HCT116 (cell line): ENCODE measurements around the gene DHH. TPM values are rescaled to one million over a fixed set of nuclear protein-coding genes. Genes with fewer than 3 reads are reported as not detected.
A peak's percentile ranks its signal among the peaks of the same experiment; 100 is the strongest.
"Not testable (repeated sequence)": the region's sequence is repeated elsewhere in the genome, so short reads cannot be mapped to it uniquely, and the experiment has no call there.

ENCODE experiments used
- ATAC-seq: fragments of 200-7000 bp; cut with Tn5 transposase; 2 replicates; pipeline ENCODE4 v1.9.1; 2020; ENCODE audit warnings: mild to moderate bottlenecking, moderate library complexity
- BruUV-seq: library from RNA; stranded (reverse); fragments of 400-500 nt; replicated peaks from 2 replicates; lab custom pipeline; 2021; lab: Mats Ljungman, UMichigan
- CTCF ChIA-PET: fragments of 300-600 bp; sonication (Branson Sonifier 250); formaldehyde crosslinking; loops from one replicate; lab custom pipeline; 2021; ENCODE audit warnings: antibody characterized with exemption; lab: Charles Lee
- POLR2A ChIA-PET: fragments of 300-600, 350-600 bp; sonication (Branson Sonifier 250); formaldehyde crosslinking; loops from one replicate; lab custom pipeline; 2021; ENCODE audit warnings: antibody characterized with exemption; lab: Charles Lee
- RAD21 ChIA-PET, 2 experiments: fragments of 300-600 bp; sonication (Branson Sonifier 250); formaldehyde crosslinking; loops; one replicate each; lab custom pipeline; 2023; ENCODE audit warnings: low total read pairs in 2 of 2; ENCODE audit not compliant: uncharacterized antibody in 2 of 2, unreplicated experiment in 2 of 2, low non-redundant PET in 1 of 2; lab: Charles Lee
- DNase-seq: peaks from one replicate; pipeline ENCODE4 v3.0.0-alpha.2; 2010; ENCODE audit warnings: low read depth, low spot score
- H2AFZ ChIP-seq: fragments of 200-600 bp; shearing (Covaris generic), sonication (generic); 2 replicates; pipeline ENCODE4 v1.6.1; 2017; ENCODE audit warnings: low read depth, mixed run types, mixed read lengths, antibody characterized with exemption, low read length; ENCODE audit not compliant: poor library complexity, severe bottlenecking
- H3K27ac ChIP-seq: 2 replicates; pipeline ENCODE4 v1.5.1; 2012; ENCODE audit warnings: low read depth, low read length
- H3K27me3 ChIP-seq: fragments of 200-600 bp; sonication (generic); 2 replicates; pipeline ENCODE4 v1.6.1; 2016; ENCODE audit warnings: mixed run types, low read length, mixed read lengths; ENCODE audit not compliant: insufficient read depth
- H3K36me3 ChIP-seq, 2 experiments: fragments of 200-500 bp in 1 of 2; fragments of 200-600 bp in 1 of 2; sonication (Bioruptor generic) in 1 of 2; sonication (generic) in 1 of 2; 2 replicates each; pipeline versions ENCODE4 v1.5.1 to v1.6.1; 2014 to 2016; ENCODE audit warnings: low read length in 2 of 2, inconsistent platforms in 1 of 2, mixed read lengths in 1 of 2, mixed run types in 1 of 2; ENCODE audit not compliant: insufficient read depth in 2 of 2, control insufficient read depth in 1 of 2
- H3K4me1 ChIP-seq, 2 experiments: fragments of 200-600 bp in 1 of 2; sonication (generic) in 1 of 2; 2 replicates each; pipeline versions ENCODE4 v1.5.1 to v1.6.1; 2012 to 2017; ENCODE audit warnings: low read length in 2 of 2, inconsistent platforms in 1 of 2, mild to moderate bottlenecking in 1 of 2, mixed read lengths in 1 of 2, mixed run types in 1 of 2, moderate library complexity in 1 of 2; ENCODE audit not compliant: insufficient read depth in 2 of 2, control insufficient read depth in 1 of 2
- H3K4me2 ChIP-seq: fragments of 200-600 bp; sonication (generic); 2 replicates; pipeline ENCODE4 v1.6.1; 2017; ENCODE audit warnings: mixed run types, low read length, mixed read lengths
- H3K4me3 ChIP-seq, 2 experiments: fragments of 200-600 bp in 1 of 2; sonication (generic) in 1 of 2; replicated peaks in 1 of 2; 2 replicates each; pipeline ENCODE4 v1.5.1; 2011 to 2016; ENCODE audit warnings: low read length in 2 of 2, control low read depth in 1 of 2, low read depth in 1 of 2, mild to moderate bottlenecking in 1 of 2, mixed read lengths in 1 of 2, mixed run types in 1 of 2
- H3K79me2 ChIP-seq: fragments of 200-600 bp; sonication (generic); 2 replicates; pipeline ENCODE4 v1.6.1; 2017; ENCODE audit warnings: mild to moderate bottlenecking, mixed run types, low read length, moderate library complexity, mixed read lengths; ENCODE audit not compliant: insufficient read depth
- H3K9ac ChIP-seq: fragments of 200-600 bp; sonication (generic); 2 replicates; pipeline ENCODE4 v1.6.1; 2016; ENCODE audit warnings: low read length, mixed read lengths
- H3K9me2 ChIP-seq: fragments of 200-600 bp; sonication (generic), shearing (Covaris generic); 2 replicates; pipeline ENCODE4 v1.6.1; 2017; ENCODE audit warnings: mixed run types, mild to moderate bottlenecking, moderate library complexity; ENCODE audit not compliant: insufficient read depth
- H3K9me3 ChIP-seq, 2 experiments: fragments of 200-500 bp in 1 of 2; fragments of 200-600 bp in 1 of 2; sonication (Bioruptor generic) in 1 of 2; sonication (generic) in 1 of 2; 2 replicates each; pipeline ENCODE4 v1.6.1; 2014 to 2017; ENCODE audit warnings: low read length in 2 of 2, mixed read lengths in 2 of 2, inconsistent platforms in 1 of 2, low read depth in 1 of 2, mild to moderate bottlenecking in 1 of 2, mixed run types in 1 of 2, moderate library complexity in 1 of 2; ENCODE audit not compliant: control insufficient read depth in 1 of 2, insufficient read depth in 1 of 2
- H4K20me1 ChIP-seq: fragments of 200-600 bp; sonication (generic), shearing (Covaris generic); 2 replicates; pipeline ENCODE4 v1.6.1; 2017; ENCODE audit warnings: mixed run types, mild to moderate bottlenecking, moderate library complexity; ENCODE audit not compliant: insufficient read depth
- ATF3 ChIP-seq: IDR thresholded peaks from 2 replicates; pipeline ENCODE4 v1.6.1; 2012
- CTCF ChIP-seq, 3 experiments: fragments of 200-600 bp in 1 of 3; sonication (generic) in 1 of 3; IDR thresholded peaks in 2 of 3; conservative IDR thresholded peaks in 1 of 3; 2 replicates each; pipeline ENCODE4 v1.5.1; 2012 to 2017; ENCODE audit warnings: low read depth in 2 of 3, low read length in 2 of 3, antibody characterized with exemption in 1 of 3, borderline replicate concordance in 1 of 3, control low read depth in 1 of 3, mild to moderate bottlenecking in 1 of 3, mixed read lengths in 1 of 3, mixed run types in 1 of 3, moderate library complexity in 1 of 3; ENCODE audit not compliant: insufficient read depth in 1 of 3
- MAX ChIP-seq: IDR thresholded peaks from 2 replicates; pipeline ENCODE4 v1.6.1; 2012
- RAD21 ChIP-seq: IDR thresholded peaks from 2 replicates; pipeline ENCODE4 v1.6.1; 2012; ENCODE audit warnings: low read depth, mild to moderate bottlenecking
- REST ChIP-seq: IDR thresholded peaks from 2 replicates; pipeline ENCODE4 v1.6.1; 2012; ENCODE audit warnings: low read depth
- ZBTB33 ChIP-seq: IDR thresholded peaks from 2 replicates; pipeline ENCODE4 v1.6.1; 2011; ENCODE audit warnings: mild to moderate bottlenecking, low read length, moderate library complexity; ENCODE audit not compliant: insufficient replicate concordance; ENCODE audit errors: extremely low read depth
- ZFX ChIP-seq: fragments of 450-650 bp; IDR thresholded peaks from 2 replicates; pipeline ENCODE4 v1.6.1; 2017
- ZNF274 ChIP-seq: fragments of 200-500 bp; sonication (Bioruptor generic); IDR thresholded peaks from 2 replicates; pipeline ENCODE4 v1.6.1; 2014; ENCODE audit warnings: mild to moderate bottlenecking, low read depth, low read length, inconsistent platforms
- intact Hi-C: fragments of 100-400 bp; cut with micrococcal nuclease; formaldehyde crosslinking; loops from 2 replicates; pipeline ENCODE4 v1.10.0; 2022
- total RNA-seq: library from RNA; stranded (reverse); gene quantifications from one replicate; pipeline ENCODE4 v1.2.1, GENCODE V29; 2021; ENCODE audit not compliant: unreplicated experiment

The DHH gene
- total RNA-seq, 1 experiment from 2014 or later = 0.22 TPM

- RAD21 ChIA-PET = interaction anchor here in 1 of 2 experiments (1.2 kb wide), 1 partner anchor 56 kb away, joined by 3 read pairs; no protein-coding TSS in a partner anchor
- DNase-seq (no peak), ATAC-seq (no peak)
- POLR2A ChIA-PET = interaction anchor here (1.2 to 2.0 kb wide), 3 partner anchors 8 to 66 kb away, joined by 4 to 11 read pairs (median 6); partner anchors contain the start of gene TUBA1B
- Histone ChIP-seq H3K9me3 (no peaks in the 10 kb centered on the region), H3K79me2 (peaks cover 17% of the 10 kb centered on the region), H3K9ac (no peak overlapping the region), H3K4me1 (peaks cover 0 to 27% of the 10 kb centered on the region in 2 experiments; a peak in 2 of 4 replicates), H3K4me3 (no peak overlapping the region), H4K20me1 (no peaks in the 10 kb centered on the region), H3K27ac (no peak overlapping the region), H3K36me3 (no peaks in the 10 kb centered on the region), H2AFZ (no peak overlapping the region), H3K9me2 (no peaks in the 10 kb centered on the region), H3K4me2 (no peak overlapping the region), H3K27me3 (no peaks in the 10 kb centered on the region)
- TF ChIP-seq REST (no peak), MAX (no peak), ATF3 (no peak), ZNF274 (no peak), ZFX (no peak), ZBTB33 (no peak), RAD21 (no peak), CTCF (IDR thresholded peaks at IDR 0.05 in 2 of 3, conservative IDR thresholded peaks at IDR 0.05 in 1 of 3; ENCODE audit: borderline replicate concordance in 1 of 3, insufficient read depth in 1 of 3, low read depth in 2 of 3, low read length in 2 of 3) (no peak)
- BruUV-seq = no TSS peak
- intact Hi-C loops = loop anchor here (1.0 to 2.0 kb wide), 4 partner anchors 28 to 171 kb away; partner anchors contain the start of gene TUBA1B
- CTCF ChIA-PET = interaction anchor here (0.5 to 3.7 kb wide), 16 partner anchors 9 to 302 kb away, joined by 3 to 32 read pairs (median 5); partner anchors contain the start of genes DHH, LMBR1L and TUBA1B
Observed at GRCh38 chr12:49064767-49065152, 29.8 kb downstream of the DHH start.

- intact Hi-C loops = not testable (repeated sequence)
- H3K79me2 ChIP-seq = peaks cover 45% of the 10 kb centered on the region
Observed at GRCh38 chr12:49061916-49062315, 32.7 kb downstream of the DHH start.

More at GRCh38 chr12:49061916-49062315, 32.7 kb downstream of the DHH start:
- H3K9me2 ChIP-seq, BruUV-seq, DNase-seq, H3K36me3 ChIP-seq, H2AFZ ChIP-seq, H4K20me1 ChIP-seq, ATAC-seq, H3K9me3 ChIP-seq, H3K27me3 ChIP-seq, RAD21 ChIA-PET, POLR2A ChIA-PET: not testable (repeated sequence)
- Histone ChIP-seq H3K27ac (0 out of 2 replicates have a peak overlapping the region, but pooled peaks have one; percentile 89), H3K4me3 (peak overlapping the region; percentile 76 to 92), H3K9ac (peak overlapping the region; percentile 97; the same call in 1 of the 2 replicates), H3K4me1 (peaks cover 17 to 40% of the 10 kb centered on the region in 2 experiments), H3K4me2 (peak overlapping the region; percentile 97)
- CTCF ChIA-PET = interaction anchor here (3.5 to 3.7 kb wide), 2 partner anchors 26 to 32 kb away, joined by 23 to 32 read pairs; partner anchors contain the start of gene DHH
